AML-193 (cell line): ENCODE data around the gene UBE2D4.
"Not testable (repeated sequence)": the region's sequence is repeated elsewhere in the genome, so short reads cannot be mapped to it uniquely, and the experiment has no call there.

Source experiments
- DNase-seq, 2 experiments: peaks; one replicate each; lab custom pipeline; 2025; lab: John Stamatoyannopoulos, UW

UBE2D4 gene

DNA sequence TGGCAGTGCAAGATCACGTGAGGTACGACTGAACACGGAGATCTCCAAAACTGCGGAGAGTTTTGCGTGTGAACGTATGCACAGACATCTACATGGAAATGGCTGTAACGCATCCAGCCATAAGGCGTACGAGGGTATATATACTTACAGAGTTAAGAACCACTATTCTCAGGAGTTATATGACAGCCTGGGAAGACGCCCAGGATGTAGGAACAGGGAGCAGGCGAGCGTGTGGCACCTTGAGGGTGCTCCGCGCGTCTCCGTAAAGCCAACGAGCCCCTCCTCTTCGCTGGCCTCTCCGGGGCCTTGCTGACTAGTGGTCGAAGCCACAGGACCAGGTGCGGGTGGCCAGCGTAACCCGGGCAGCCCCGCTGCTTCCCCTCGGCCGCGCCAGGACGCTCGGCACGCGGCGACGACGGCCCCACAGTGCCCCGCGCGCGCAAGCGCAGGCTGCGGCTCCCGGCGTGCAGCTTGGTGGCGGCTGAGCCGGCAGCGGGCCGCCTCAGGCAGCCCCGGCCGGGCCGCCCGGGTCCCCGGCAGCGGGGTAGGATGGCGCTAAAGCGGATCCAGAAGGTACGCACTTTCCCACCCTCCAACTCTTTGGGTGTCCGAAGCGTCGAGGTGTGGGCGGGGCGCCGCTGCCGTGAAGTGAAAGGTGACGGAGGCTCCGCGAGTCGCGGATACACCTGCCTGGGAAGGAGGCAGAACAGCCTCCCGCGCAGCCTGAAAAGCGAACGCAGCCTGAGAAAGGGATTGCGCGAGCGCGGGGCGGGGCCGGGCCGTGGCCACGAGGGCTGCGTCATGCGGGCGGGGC is at the start of gene UBE2D4:
Gene UBE2D4, plus strand, starts transcription at position 453 of the 814 bp plus-strand sequence. Its CDS starts 97 bp downstream, at position 550.
- peak; percentile 63 to 67 for DNase-seq

GRCh38 chr7:43876976-43877745 is 49.1 kb upstream of the UBE2D4 start:
- no peak for DNase-seq

- DNase-seq, result no peak
These were observed 48.0 kb upstream of the UBE2D4 start for GRCh38 chr7:43877968-43878864.

DNA sequence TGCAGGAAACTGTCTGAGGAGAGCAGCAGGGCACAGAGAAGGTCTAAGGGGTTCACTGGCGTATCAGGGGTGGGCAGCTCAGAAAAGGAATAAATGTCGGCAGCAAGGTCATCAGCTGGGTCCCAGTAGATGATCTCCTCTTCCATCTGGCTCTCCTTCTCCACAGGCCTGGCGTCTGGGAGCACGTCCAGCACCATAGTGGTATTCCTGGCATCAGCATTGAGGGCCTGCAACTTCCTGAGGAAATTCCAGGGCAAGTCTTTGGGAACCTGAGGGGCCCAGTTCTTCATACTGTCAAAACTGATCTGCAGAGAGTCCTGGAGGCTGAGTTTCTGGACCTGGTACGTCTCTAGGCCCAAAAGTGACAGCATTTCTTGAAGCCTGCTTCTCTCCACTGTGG is 47.4 kb upstream of the UBE2D4 start:
- DNase-seq, result no peak

DNA sequence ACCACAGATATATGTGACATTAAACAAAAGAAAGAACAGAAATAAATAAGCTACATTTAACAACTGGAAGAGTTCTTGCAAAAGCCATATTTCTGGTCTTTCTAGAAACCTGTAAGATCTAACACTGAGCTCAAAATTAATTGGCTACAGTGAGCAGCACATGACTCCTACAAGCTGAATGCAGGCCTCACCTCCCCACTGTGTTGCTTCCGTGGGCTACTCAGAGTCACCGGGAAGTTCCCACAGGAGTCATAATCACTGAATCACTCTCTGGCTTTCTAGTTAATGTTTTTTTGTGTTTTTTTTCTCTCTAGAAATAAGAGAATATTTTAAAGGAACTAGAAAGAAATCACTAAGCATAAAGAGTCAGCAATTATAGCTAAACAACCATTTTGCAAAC is 46.8 kb upstream of the UBE2D4 start:
- DNase-seq, result no peak

- DNase-seq, result no peak
These were observed 45.6 kb upstream of the UBE2D4 start for GRCh38 chr7:43880596-43880995.

GRCh38 chr7:43884209-43884608 is 42.0 kb upstream of the UBE2D4 start:
- DNase-seq, result no peak

GRCh38 chr7:43884617-43885016 is 41.6 kb upstream of the UBE2D4 start:
- no peak for DNase-seq

DNA sequence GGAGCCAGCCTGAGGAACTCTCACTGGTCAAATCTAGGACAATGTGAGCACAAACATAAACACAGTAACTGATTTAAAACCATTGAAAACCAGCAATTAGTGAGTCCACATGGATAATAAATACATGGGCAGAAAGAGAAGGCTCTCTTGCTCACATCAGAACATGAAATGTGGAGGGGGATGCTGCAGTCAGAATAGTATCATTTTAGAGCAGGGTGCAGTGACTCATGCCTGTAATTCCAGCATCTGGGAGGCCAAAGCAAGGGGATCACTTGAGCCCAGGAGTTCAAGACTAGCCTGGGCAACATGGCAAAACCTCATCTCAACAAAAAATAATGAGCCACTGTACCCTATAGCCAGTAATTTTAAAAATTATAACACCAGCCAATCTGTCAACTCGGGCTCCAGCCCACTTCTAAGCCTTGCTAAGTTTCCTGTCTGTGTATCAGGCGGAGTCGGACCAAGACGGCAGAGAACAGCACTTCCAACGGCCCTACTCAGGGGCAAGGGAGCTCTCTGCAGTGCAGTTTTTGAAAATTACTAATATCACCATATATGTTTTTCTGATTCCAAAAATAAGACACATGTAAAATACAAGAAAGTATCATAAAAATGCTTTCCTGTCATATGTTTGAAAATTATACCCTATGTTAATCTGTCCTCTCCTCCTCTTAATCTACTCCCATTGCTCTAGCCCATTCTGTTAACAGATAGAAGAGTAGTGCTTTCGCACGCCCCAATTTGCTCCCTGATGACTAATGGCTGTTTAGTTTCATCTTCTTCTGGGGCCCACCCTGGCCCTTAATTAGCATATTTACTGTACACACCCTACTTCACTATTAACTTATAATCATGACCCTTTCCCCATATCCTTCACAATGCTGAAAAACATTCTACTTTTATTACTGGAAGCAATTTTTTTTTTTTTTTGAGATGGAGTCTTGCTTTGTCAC is 37.0 kb upstream of the UBE2D4 start:
- DNase-seq, result no peak

- DNase-seq, result no peak
These were observed 35.8 kb upstream of the UBE2D4 start for GRCh38 chr7:43890468-43890867.

- no peak for DNase-seq
These were observed 34.9 kb upstream of the UBE2D4 start for GRCh38 chr7:43891069-43891955.

GRCh38 chr7:43895847-43896415 is 30.3 kb upstream of the UBE2D4 start:
- DNase-seq, result no peak

GRCh38 chr7:43898571-43898970 is 27.7 kb upstream of the UBE2D4 start:
- not testable (repeated sequence) for DNase-seq

- DNase-seq, result no peak
These were observed 23.6 kb upstream of the UBE2D4 start for GRCh38 chr7:43902542-43903054.

GRCh38 chr7:43904533-43905208 is 21.6 kb upstream of the UBE2D4 start:
- no peak for DNase-seq

DNA sequence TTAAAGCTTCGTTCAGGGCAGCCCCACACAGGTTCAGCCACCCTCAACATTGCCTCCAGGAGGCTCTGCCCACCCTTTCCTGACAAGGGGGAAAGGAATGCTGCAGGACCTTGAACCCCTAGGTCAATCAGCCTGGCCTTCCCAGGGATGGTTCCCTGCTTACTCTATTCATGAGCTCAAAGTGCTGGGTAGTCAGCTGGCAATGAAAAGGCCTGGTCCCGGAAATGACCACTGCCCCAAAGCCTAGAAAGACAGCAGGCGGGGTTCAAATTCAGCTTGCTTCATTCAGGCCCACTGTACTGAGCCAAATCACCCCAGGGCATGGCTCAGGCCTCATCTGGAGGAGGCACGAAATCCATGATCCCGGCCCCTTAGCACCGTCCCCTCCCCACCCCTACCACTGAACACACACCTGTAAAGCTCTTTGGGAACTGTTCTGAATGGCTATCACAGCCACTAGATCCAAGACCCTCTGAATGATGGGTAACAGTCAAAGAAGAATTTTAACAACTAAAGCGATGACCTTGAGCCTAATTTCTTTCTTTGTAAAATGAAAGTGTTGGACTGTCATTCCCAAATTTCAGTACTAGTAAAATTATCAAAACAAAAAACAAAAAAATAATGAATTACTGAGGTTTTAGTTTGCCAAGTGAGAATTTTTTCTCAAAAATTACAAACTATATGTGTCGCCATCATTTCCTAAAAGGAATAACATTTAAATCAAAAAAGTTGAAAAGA is 20.9 kb upstream of the UBE2D4 start:
- no peak for DNase-seq

DNA sequence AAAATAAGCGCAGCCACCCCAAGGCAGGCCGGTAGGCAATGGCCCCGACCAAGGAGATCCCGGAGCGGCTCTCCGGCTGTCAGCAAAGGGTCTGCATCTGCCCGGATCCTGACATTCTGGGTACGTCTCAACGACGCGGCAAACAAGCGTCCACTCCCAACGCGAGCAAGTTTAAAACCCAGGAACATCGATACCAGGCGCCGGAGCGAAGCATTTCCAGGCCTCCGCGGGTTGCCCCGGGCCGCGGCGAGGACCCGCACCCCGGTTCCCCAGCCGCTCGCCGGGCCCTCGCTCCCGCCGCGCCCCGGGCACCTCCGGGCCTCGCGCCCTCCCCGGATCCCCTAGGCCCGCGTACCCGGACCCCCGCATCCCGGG is 20.3 kb upstream of the UBE2D4 start:
- peak in 1 of 2 experiments; percentile 7 for DNase-seq

DNA sequence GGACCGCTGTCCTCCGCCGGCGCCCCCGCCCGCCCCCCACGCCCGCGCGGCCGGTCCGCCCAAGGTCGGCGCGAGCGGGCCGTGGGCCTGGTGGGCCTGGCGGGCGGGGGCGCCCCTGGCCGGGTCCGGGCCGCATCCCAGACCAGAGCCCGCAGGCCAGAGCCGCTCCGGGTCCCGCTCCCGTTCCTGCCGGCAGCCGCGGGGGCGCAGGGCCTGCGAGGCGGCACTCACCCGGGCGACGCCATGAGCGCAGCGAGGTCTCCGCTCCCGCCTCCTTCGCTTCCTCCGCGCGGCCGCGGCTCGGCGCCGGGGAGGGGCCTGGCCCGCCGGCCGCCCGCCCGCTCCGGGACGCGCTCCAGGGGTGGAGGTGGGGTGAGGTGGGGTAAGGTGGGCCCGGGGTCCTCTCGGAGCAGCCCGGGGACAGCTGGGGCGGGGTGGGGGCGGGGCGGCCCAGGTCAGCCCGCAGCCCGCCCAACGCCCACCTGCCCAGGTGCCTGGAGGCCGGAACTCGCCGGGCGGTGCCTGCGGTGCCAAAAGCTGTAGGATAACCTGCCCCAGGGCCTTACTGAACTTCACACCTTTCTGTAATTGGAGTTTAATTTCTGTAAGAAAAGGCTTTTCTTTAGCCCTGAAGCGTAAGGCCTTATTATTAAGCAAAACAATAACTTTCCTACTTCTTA is 19.8 kb upstream of the UBE2D4 start, which contains the start of gene URGCP:
Gene URGCP, minus strand, starts transcription at position 266 of the 680 bp plus-strand sequence. Its CDS starts 21 bp downstream, at position 245.
- DNase-seq, result peak; percentile 9 to 24
